GM12891 (cell line): ENCODE results near the gene NLRC4.

Experiments used
- POLR2A ChIP-seq: IDR thresholded peaks from 2 replicates; pipeline ENCODE4 v1.6.1; 2011; ENCODE audit warnings: low read depth, low read length, control low read depth
- POLR2AphosphoS5 ChIP-seq: IDR thresholded peaks from 2 replicates; pipeline ENCODE4 v1.6.1; 2011; ENCODE audit warnings: low read depth, low read length, control low read depth
- POU2F2 ChIP-seq: IDR thresholded peaks from 2 replicates; pipeline ENCODE4 v1.6.1; 2011; ENCODE audit warnings: low read depth, mild to moderate bottlenecking, control low read depth, low read length, moderate library complexity
- SPI1 ChIP-seq: IDR thresholded peaks from 2 replicates; pipeline ENCODE4 v1.6.1; 2011; ENCODE audit warnings: low read depth, low read length, control low read depth
- TAF1 ChIP-seq: IDR thresholded peaks from 2 replicates; pipeline ENCODE4 v1.6.1; 2011; ENCODE audit warnings: low read depth, low read length, control low read depth

DNA sequence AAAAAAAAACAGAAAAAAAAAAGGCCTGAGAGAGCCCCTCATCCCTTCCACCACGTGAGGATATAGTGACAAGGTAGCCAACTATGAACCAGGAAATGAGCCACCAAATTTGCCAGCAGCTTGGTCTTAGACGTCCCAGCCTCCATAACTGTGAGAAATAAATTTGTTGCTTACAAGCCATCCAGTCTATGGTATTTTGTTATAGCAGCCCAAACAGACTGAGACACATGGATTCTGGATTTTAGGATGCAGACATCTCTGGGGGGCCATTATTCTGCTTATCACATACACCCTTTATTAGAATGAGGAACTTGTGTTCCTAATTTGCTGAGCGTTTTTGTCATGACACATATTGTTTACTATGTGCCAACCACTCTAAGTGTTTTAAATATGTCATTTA is 7.6 kb upstream of the NLRC4 start:
- TF ChIP-seq POLR2A (no peak), POU2F2 (no peak), SPI1 (no peak), TAF1 (no peak), POLR2AphosphoS5 (no peak)
